Measurements from ENCODE around the gene PRDM12.

The PRDM12 gene

DNA sequence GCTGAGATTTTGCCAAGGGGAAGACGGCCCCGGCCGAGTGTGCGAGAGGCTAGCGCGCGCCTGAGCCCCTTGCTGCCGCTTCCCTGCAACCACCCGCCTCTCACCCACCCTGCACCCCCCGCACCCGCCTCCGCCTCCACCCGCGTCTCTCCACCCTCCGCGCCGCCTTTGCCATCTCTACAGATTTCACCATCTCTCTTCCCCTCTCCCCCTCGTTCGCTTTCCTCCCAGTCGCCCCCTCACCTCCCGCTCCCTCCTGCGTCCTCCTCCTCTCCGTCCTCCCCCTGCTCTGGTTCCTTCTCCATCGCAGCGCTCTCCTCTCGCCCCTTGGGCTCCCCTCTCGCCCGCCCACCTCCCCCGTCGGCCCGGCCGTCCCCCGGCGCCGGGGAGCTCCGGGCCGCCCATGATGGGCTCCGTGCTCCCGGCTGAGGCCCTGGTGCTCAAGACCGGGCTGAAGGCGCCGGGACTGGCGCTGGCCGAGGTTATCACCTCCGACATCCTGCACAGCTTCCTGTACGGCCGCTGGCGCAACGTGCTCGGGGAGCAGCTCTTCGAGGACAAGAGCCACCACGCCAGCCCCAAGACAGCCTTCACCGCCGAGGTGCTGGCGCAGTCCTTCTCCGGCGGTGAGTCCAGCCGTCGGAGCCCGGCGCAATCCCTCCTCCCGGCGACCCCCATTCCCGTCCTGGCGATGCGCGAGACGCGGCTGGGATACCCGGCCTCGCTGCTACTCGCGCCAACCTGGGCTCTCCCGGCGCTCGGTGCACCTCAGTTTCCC is at the start of gene PRDM12:
TSS of gene PRDM12 (plus strand) at position 344 of the 778 bp plus-strand sequence. CDS start at position 404, 60 bp downstream.
- no peak for DNase-seq

GRCh38 chr9:130616451-130616850 is 47.9 kb upstream of the PRDM12 start:
- no peak for DNase-seq

DNA sequence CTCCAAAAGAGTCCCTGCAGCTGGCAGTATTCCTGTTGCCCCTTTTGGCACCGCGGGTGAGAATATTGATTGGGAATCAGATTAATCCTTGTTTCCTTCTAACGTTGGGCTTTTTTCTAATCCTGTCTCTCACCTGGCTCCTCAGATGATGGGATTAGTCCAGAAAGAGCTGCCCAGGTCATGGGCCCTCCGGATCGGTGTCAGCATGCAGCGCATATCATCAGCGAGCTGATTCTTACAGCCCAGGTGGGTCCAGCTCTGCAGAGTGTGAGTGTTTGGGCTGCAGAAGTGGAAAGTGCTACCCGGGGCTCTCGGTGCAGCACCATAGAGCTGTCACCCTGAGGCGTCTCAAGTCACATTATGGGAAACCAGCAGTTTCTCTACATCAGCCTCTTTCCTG is 40.9 kb upstream of the PRDM12 start:
- DNase-seq, result no peak

- no peak for DNase-seq
Measured at GRCh38 chr9:130624154-130624553, 40.2 kb upstream of the PRDM12 start.

- no peak for DNase-seq
Measured at GRCh38 chr9:130626249-130626996, 38.0 kb upstream of the PRDM12 start.

GRCh38 chr9:130627051-130627450 is 37.3 kb upstream of the PRDM12 start:
- DNase-seq, result no peak

- DNase-seq, result no peak
Measured at GRCh38 chr9:130627896-130628792, 36.2 kb upstream of the PRDM12 start.

- DNase-seq, result no peak
Measured at GRCh38 chr9:130629443-130630070, 34.8 kb upstream of the PRDM12 start.

- no peak for DNase-seq
Measured at GRCh38 chr9:130630071-130630450, 34.3 kb upstream of the PRDM12 start.

- DNase-seq, result no peak
Measured at GRCh38 chr9:130630506-130631330, 33.7 kb upstream of the PRDM12 start.

DNA sequence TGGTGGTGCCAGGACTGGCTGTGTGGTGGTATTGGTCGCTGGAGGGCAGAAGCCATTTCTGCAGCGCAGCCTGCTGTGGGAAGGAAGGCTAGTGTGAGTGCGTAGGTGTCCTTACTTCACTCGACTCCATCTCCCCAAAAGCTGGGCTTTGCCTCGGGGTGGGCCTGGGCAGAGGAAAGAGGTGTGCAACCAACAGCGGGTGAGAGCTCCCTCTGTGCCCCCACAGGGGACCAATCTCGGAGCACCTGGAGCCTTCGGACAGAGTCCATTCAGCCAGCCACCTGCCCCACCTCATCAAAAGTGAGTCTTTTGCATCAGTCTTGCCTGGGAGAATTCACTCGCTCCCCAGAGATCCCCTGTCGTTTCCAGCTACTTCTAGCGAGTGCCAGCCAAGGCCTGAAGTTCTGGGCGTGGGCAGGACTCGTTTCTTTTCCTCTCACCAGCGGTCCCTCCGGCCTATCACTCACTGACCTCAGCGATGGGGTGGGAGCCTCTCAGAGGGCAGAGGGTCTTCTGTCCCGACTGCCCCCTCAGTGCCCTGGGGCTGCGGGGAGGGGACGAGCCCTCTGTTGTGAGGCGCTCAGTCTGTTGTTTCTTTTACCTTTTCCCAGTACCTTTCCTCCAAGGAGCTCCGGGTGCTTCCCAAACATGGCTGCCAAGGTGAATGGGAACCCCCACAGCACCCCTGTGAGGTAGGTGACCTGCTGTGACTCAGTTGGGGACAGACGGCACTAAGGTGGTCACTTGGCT is 32.9 kb upstream of the PRDM12 start:
- no peak for DNase-seq

DNA sequence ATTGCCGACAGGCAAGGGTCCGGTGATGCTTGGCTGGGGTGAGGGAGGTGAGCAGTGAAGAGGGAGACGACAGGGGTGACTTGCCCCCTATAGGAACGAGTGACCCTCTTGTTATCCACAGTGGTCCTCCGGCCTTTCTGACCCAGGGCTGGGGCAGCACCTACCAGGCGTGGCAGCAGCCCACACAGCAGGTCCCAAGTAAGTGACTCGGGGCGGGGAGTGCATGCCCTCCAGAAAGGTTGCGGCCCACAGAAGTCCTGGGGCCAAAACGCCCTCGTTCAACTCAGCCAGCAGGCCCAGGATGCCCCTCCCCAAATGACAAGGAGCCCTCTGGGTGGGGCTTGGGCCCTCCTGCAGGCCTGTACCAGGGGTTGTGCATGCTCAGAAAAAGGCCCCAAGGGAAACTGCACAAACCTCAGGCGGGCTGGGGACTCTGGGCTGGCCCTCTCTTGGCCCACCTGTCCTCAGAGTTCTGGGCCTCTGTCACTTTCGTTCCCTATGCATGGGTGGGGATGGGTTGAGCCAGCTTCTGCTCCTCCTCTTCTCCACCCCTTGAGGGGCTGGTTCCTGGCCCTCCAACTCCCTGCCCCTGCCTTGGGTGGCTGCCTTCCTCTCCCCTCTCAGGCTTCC is 32.2 kb upstream of the PRDM12 start:
- DNase-seq, result no peak

DNA sequence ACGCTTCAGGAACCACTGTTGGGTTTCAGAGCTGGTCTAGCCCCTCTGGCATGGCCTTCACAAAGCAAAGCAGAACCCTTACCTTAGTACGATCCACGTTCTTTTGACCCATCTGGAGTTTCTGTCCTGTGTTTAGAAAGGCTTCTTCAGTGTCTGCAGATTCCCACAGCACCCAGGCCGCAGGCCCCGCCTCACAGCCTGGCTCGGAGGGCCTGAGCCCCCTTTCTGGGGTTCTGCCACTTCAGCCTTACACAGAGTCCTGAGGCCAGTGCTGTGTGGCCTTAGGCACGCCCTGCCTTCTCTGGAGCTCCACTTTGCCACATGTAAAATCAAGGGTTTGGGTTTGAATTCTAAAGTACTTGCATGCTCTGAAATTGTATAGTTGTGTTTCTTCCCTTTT is 31.6 kb upstream of the PRDM12 start:
- no peak for DNase-seq

- no peak for DNase-seq
Measured at GRCh38 chr9:130633336-130634190, 30.8 kb upstream of the PRDM12 start.

DNA sequence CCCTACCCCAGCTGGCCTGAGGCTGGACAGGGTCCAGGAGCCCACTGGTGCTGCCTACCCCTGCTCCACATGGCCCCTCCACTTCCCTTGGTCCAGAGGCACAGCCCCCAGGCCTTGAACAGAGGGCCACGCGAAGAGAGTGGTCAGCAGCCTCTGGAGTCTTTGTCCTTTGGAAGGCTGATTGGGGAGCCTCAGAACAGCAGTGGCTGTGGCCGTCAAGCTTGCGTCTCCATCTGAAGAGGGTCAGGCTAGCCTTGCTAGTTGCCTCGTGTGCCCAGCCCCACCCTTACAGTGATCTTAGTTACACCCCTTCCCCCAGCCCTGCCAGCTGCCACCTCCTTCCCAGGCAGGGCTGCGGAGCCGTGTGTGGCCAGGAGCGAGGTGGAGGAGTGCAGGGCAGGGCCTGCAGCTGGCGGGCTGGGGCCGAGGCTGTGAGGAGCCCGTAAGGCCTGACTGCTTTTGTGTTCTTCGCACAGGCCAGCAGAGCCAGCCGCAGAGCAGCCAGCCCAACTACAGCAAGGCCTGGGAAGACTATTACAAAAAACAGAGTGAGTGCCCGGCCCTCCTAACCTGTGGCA is 30.1 kb upstream of the PRDM12 start:
- DNase-seq, result no peak

DNA sequence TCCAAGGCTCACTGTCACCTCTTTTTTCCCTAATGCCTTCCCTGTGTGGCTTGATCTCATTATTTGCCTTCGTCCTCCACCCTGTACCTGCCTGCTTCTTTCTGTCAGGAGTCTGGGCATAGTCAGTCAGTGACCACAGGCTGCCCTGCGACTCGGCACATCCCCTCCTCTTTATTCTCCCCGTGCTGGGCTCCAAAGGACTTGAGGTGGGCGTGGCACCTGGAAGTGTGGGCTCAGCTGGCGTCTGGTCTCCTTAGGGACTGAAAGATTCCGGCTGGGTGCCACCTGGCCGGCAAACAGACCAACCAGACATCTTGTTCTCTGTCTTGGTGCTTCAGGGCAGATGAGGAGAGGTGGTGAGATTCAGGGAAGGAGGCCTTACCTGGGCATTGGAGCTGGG is 29.6 kb upstream of the PRDM12 start:
- DNase-seq, result no peak

GRCh38 chr9:130635306-130635705 is 29.1 kb upstream of the PRDM12 start:
- no peak for DNase-seq

GRCh38 chr9:130635721-130636647 is 28.4 kb upstream of the PRDM12 start:
- DNase-seq, result no peak

All from suppressor macrophage treated with lipopolysaccharide for 4 hours (primary cell).